Endothelial cell of umbilical vein (primary cell): ENCODE results near the gene OARD1. TPM values are rescaled to one million over a fixed set of nuclear protein-coding genes. Genes with fewer than 3 reads are reported as not detected.

Experiments used
- BruUV-seq: library from RNA; stranded (reverse); fragments of 400-500 nt; replicated peaks from 2 replicates; lab custom pipeline; 2021; lab: Mats Ljungman, UMichigan
- CTCF ChIA-PET: fragments of 300-600, 350-600 bp; sonication (Branson Sonifier 250); formaldehyde crosslinking; loops from one replicate; lab custom pipeline; 2021; ENCODE audit warnings: antibody characterized with exemption, inconsistent platforms; lab: Charles Lee
- POLR2A ChIA-PET: fragments of 300-600, 350-600 bp; sonication (Branson Sonifier 250); formaldehyde crosslinking; loops from one replicate; lab custom pipeline; 2021; ENCODE audit warnings: antibody characterized with exemption, inconsistent platforms; lab: Charles Lee
- DNase-seq: peaks from one replicate; pipeline ENCODE4 v3.0.0-alpha.2; 2011; ENCODE audit warnings: low read depth, low spot score
- FAIRE-seq: peaks from 2 replicates; lab custom pipeline; 2011; peaks lifted over from hg19 to GRCh38; lab: Jason Lieb, UNC
- H2AFZ ChIP-seq: 2 replicates; pipeline ENCODE4 v1.6.0; 2012; ENCODE audit warnings: low read depth, low read length, control low read depth, inconsistent platforms
- H3K27ac ChIP-seq: 2 replicates; pipeline ENCODE4 v1.5.1; 2011; ENCODE audit warnings: low read depth, mild to moderate bottlenecking, control low read depth, low read length, moderate library complexity; ENCODE audit not compliant: insufficient read depth
- H3K27me3 ChIP-seq, 2 experiments: 2 replicates each; pipeline versions ENCODE4 v1.6.0 to v1.6.1; 2011; ENCODE audit warnings: low read length in 2 of 2, mixed read lengths in 1 of 2; ENCODE audit not compliant: control insufficient read depth in 2 of 2, insufficient read depth in 2 of 2
- H3K36me3 ChIP-seq, 2 experiments: 2 replicates in 1 of 2; 3 replicates in 1 of 2; pipeline ENCODE4 v1.5.1; 2011; ENCODE audit warnings: low read length in 2 of 2, mild to moderate bottlenecking in 1 of 2, moderate library complexity in 1 of 2; ENCODE audit not compliant: control insufficient read depth in 2 of 2, insufficient read depth in 2 of 2; ENCODE audit errors: extremely low read depth in 1 of 2
- H3K4me1 ChIP-seq: 3 replicates; pipeline ENCODE4 v1.5.1; 2011; ENCODE audit warnings: mild to moderate bottlenecking, low read length; ENCODE audit not compliant: control insufficient read depth, insufficient read depth; ENCODE audit errors: extremely low read depth
- H3K4me2 ChIP-seq: 2 replicates; pipeline ENCODE4 v1.6.1; 2011; ENCODE audit warnings: low read length, control low read depth, mixed read lengths; ENCODE audit not compliant: insufficient read depth
- H3K4me3 ChIP-seq, 3 experiments: fragments of 200-600 bp in 1 of 3; sonication (generic), shearing (Covaris generic) in 1 of 3; replicated peaks in 1 of 3; 2 replicates each; pipeline ENCODE4 v1.5.1; 2011 to 2016; ENCODE audit warnings: control low read depth in 3 of 3, low read length in 3 of 3, mild to moderate bottlenecking in 2 of 3, inconsistent platforms in 1 of 3, low read depth in 1 of 3, moderate library complexity in 1 of 3; ENCODE audit not compliant: insufficient read depth in 1 of 3
- H3K79me2 ChIP-seq: 2 replicates; pipeline ENCODE4 v1.6.0; 2012; ENCODE audit warnings: low read length, inconsistent platforms; ENCODE audit not compliant: control insufficient read depth, insufficient read depth
- H3K9ac ChIP-seq: replicated peaks from 2 replicates; pipeline ENCODE3; 2011; ENCODE audit warnings: low read length, control low read depth; ENCODE audit not compliant: insufficient read depth; ENCODE audit errors: extremely low read depth
- H3K9me1 ChIP-seq: replicated peaks from 3 replicates; pipeline ENCODE4 v1.6.0; 2011; ENCODE audit warnings: mild to moderate bottlenecking, low read length; ENCODE audit not compliant: control insufficient read depth, insufficient read depth; ENCODE audit errors: extremely low read depth
- H3K9me3 ChIP-seq: replicated peaks from 2 replicates; pipeline ENCODE4 v1.5.1; 2012; ENCODE audit warnings: low read length, inconsistent platforms; ENCODE audit not compliant: control insufficient read depth, insufficient read depth
- H4K20me1 ChIP-seq: replicated peaks from 2 replicates; pipeline ENCODE3; 2011; ENCODE audit warnings: mild to moderate bottlenecking, low read length; ENCODE audit not compliant: control insufficient read depth, insufficient read depth; ENCODE audit errors: extremely low read depth
- EZH2 ChIP-seq: IDR thresholded peaks from 2 replicates; pipeline ENCODE4 v1.6.1; 2012; ENCODE audit warnings: borderline replicate concordance, low read depth, mild to moderate bottlenecking, moderate library complexity, low read length, inconsistent platforms; ENCODE audit not compliant: severe bottlenecking
- FOS ChIP-seq: IDR thresholded peaks from 2 replicates; pipeline ENCODE4 v1.6.1; 2011; ENCODE audit warnings: mild to moderate bottlenecking, low read length, moderate library complexity, borderline replicate concordance; ENCODE audit not compliant: insufficient read depth
- GATA2 ChIP-seq: IDR thresholded peaks from 2 replicates; pipeline ENCODE4 v1.7.0; 2011; ENCODE audit warnings: low read depth, mild to moderate bottlenecking, moderate library complexity, mixed read lengths, low read length; ENCODE audit not compliant: insufficient read length, insufficient read depth
- JUN ChIP-seq: IDR thresholded peaks from 2 replicates; pipeline ENCODE4 v1.6.1; 2011; ENCODE audit warnings: borderline replicate concordance, low read depth; ENCODE audit not compliant: insufficient read length, insufficient read depth
- MYC ChIP-seq: IDR thresholded peaks from one replicate; pipeline ENCODE4 v1.6.1; 2011; ENCODE audit warnings: mild to moderate bottlenecking, low read depth, low read length
- POLR2A ChIP-seq: IDR thresholded peaks from 2 replicates; pipeline ENCODE4 v1.6.1; 2012; ENCODE audit warnings: low read depth, mild to moderate bottlenecking, control low read depth, low read length
- POLR2AphosphoS5 ChIP-seq: IDR thresholded peaks from 2 replicates; pipeline ENCODE4 v1.6.1; 2012; ENCODE audit warnings: low read depth, mild to moderate bottlenecking, control low read depth, low read length, moderate library complexity; ENCODE audit not compliant: insufficient read depth
- dilution Hi-C: fragments of 300-500 bp; cut with MboI; formaldehyde crosslinking; loops from one replicate; pipeline ENCODE4 v1.15.0; 2019; ENCODE audit warnings: low sequenced_read_pairs; ENCODE audit not compliant: extremely low pct_ligation_motif_present
- intact Hi-C: fragments of 100-400 bp; cut with micrococcal nuclease; formaldehyde crosslinking; loops from one replicate; pipeline ENCODE4 v1.10.0; 2022
- polyA plus RNA-seq, 4 experiments: library from polyadenylated mRNA; depleted of rRNA in 3 of 4; stranded (reverse) in 3 of 4; unstranded in 1 of 4; fragments of >200 nt; gene quantifications; 2 replicates each; pipeline versions ENCODE4 v1.2.1 to v1.2.3, GENCODE V29; 2011 to 2012; ENCODE audit warnings: missing spikeins in 1 of 4
- total RNA-seq: library from RNA; stranded (reverse); gene quantifications from 2 replicates; pipeline ENCODE4 v1.2.3, GENCODE V29; 2021
- TF ChIP-seq, protein P1 (sequence below): IDR thresholded peaks from 2 replicates; pipeline ENCODE4 v1.6.1; 2011; ENCODE audit not compliant: insufficient read depth, insufficient read length
- TF ChIP-seq, protein P2 (sequence below), 2 donors: IDR thresholded peaks; 1 replicate in 1 of 2; 2 replicates in 1 of 2; pipeline ENCODE4 v1.5.1; 2011; ENCODE audit warnings: low read length in 2 of 2, mild to moderate bottlenecking in 2 of 2, moderate library complexity in 2 of 2, control low read depth in 1 of 2, inconsistent platforms in 1 of 2, low read depth in 1 of 2; ENCODE audit not compliant: insufficient read depth in 1 of 2; ENCODE audit errors: extremely low read depth in 1 of 2

Gene OARD1
- total and polyA plus RNA-seq, 2 donors (not counting 3 experiments of a cell fraction or from before 2014, with no cell fraction given), result 5.2 to 13.0 TPM

DNA sequence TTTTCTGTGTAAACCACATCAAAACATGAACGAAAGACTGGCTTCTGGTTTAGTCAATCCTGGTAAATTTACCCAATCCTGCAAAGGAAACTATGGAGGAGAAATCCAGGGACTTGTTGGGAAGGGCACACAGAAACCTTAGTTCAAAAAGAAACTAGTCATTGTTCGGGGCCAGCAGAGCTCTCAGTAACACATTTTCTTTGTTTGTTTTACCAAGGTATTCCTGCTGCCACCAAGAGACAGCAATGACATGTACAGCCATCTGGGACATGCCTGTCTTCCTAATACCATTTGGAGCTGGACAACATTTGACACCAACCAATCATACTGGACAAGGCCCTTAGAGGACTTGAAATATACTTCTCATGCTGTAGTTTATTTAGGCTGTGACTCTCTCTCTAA is 8.3 kb downstream of the OARD1 start:
- POLR2A ChIA-PET, result no interaction called here
- TF ChIP-seq EZH2 (no peak), GATA2 (no peak), JUN (no peak), MYC (no peak), POLR2AphosphoS5 (no peak), FOS (no peak), POLR2A (no peak)
- TF ChIP-seq, protein P1, sequence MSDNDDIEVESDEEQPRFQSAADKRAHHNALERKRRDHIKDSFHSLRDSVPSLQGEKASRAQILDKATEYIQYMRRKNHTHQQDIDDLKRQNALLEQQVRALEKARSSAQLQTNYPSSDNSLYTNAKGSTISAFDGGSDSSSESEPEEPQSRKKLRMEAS, result no peak
- TF ChIP-seq, protein P2, sequence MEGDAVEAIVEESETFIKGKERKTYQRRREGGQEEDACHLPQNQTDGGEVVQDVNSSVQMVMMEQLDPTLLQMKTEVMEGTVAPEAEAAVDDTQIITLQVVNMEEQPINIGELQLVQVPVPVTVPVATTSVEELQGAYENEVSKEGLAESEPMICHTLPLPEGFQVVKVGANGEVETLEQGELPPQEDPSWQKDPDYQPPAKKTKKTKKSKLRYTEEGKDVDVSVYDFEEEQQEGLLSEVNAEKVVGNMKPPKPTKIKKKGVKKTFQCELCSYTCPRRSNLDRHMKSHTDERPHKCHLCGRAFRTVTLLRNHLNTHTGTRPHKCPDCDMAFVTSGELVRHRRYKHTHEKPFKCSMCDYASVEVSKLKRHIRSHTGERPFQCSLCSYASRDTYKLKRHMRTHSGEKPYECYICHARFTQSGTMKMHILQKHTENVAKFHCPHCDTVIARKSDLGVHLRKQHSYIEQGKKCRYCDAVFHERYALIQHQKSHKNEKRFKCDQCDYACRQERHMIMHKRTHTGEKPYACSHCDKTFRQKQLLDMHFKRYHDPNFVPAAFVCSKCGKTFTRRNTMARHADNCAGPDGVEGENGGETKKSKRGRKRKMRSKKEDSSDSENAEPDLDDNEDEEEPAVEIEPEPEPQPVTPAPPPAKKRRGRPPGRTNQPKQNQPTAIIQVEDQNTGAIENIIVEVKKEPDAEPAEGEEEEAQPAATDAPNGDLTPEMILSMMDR (IDR thresholded peaks at IDR 0.05; ENCODE audit: extremely low read depth in 1 of 2, insufficient read depth in 1 of 2, low read depth in 1 of 2, low read length in 2 of 2), result no peak

More for the DNA sequence above, 8.3 kb downstream of the OARD1 start:
- FAIRE-seq (no peak), DNase-seq (no peak)
- Histone ChIP-seq H3K4me3 (no peak overlapping the region), H3K27me3 (no peaks in the 10 kb centered on the region), H4K20me1 (no peaks in the 10 kb centered on the region), H3K9me3 (no peaks in the 10 kb centered on the region), H3K36me3 (no peaks in the 10 kb centered on the region), H3K9me1 (no peaks in the 10 kb centered on the region), H3K4me2 (no peak overlapping the region), H3K9ac (no peak overlapping the region), H3K27ac (no peak overlapping the region), H3K79me2 (no peaks in the 10 kb centered on the region), H3K4me1 (peaks cover 5% of the 10 kb centered on the region), H2AFZ (no peak overlapping the region)
- CTCF ChIA-PET, result interaction anchor here (0.9 to 1.9 kb wide), 2 partner anchors 29 to 36 kb away, joined by 3 to 7 read pairs; no protein-coding TSS in a partner anchor
- no TSS peak for BruUV-seq
- intact Hi-C loops, result no loop called here
- dilution Hi-C loops, result no loop called here
